Heart left ventricle (tissue), 13 donors: ENCODE data around the gene C1orf122.

Experiments used
- POLR2A ChIP-seq, 2 donors: fragments of 450-650 bp; IDR thresholded peaks; one replicate each; pipeline ENCODE4 v1.6.1; 2017; ENCODE audit warnings: antibody characterized with exemption in 2 of 2, mild to moderate bottlenecking in 2 of 2, moderate library complexity in 2 of 2
- TF ChIP-seq, protein P1 (sequence below), 12 donors: fragments of 200-600 bp; sonication (generic) in 4 of 12; IDR thresholded peaks; one replicate each; pipeline versions ENCODE4 v1.5.0 to v1.8.0; 2018 to 2022; ENCODE audit warnings: antibody characterized with exemption in 12 of 12, mild to moderate bottlenecking in 5 of 12
- donor health status: ischemic (EF 13 %, LVEDD 7.1; RV severe dilation, severe dysfunction).
- donor health status: DM: no; HTN: yes; CAD: no.
- donor health status: DM: no; HTN: no; CAD: no.
- donor health status: ischemic (EF 25% LVEDD 6.9; RV normal size, moderate dysfunction).
- donor health status: ischemic (EF 25% LVEDD 5.7; RV mildly dilated, moderate dysfunction).
- donor health status: ischemic (EF 35%, LVEDD 5.7; RV mildly dilated, moderate dysfunction).
- donor health status: nonischemic (EF 11% LVEDD 7.7; RV severe dilation, severe dysfunction).
- donor health status: DM: yes; HTN: yes; CAD: no.
- donor health status: PGD.
- donor health status: ischemic (EF 29% LVEDD 5.4; RV normal size, mild dysfunction).
- donor health status: nonischemic (EF 23%, LVEDD 6.1; RV moderate dilation, normal function).

DNA sequence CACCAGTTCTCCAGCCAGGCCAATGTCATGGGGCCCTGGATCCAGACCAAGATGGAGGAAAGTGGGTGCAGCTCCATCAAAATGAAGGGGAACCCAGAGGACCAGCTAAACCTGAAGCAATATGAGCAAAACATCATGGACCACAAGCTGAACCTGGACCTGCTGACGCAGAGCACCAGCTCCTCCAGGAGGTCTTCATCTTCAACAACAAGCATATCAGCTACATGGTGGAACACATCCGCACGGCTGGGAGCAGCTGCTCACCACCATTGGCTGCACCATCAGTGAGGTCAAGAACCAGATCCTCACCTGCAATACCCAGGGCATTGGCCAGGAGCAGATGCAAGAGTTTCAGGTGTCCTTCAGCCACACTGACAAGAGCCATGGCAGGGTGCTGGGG lies 28.9 kb upstream of the C1orf122 start:
- TF ChIP-seq, protein P1, sequence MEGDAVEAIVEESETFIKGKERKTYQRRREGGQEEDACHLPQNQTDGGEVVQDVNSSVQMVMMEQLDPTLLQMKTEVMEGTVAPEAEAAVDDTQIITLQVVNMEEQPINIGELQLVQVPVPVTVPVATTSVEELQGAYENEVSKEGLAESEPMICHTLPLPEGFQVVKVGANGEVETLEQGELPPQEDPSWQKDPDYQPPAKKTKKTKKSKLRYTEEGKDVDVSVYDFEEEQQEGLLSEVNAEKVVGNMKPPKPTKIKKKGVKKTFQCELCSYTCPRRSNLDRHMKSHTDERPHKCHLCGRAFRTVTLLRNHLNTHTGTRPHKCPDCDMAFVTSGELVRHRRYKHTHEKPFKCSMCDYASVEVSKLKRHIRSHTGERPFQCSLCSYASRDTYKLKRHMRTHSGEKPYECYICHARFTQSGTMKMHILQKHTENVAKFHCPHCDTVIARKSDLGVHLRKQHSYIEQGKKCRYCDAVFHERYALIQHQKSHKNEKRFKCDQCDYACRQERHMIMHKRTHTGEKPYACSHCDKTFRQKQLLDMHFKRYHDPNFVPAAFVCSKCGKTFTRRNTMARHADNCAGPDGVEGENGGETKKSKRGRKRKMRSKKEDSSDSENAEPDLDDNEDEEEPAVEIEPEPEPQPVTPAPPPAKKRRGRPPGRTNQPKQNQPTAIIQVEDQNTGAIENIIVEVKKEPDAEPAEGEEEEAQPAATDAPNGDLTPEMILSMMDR (IDR thresholded peaks at IDR 0.05), result no peak
- TF ChIP-seq POLR2A (IDR thresholded peaks at IDR 0.05), result no peak
